H1 (cell line): ENCODE results near the gene TFE3. TPM values are rescaled to one million over a fixed set of nuclear protein-coding genes. Genes with fewer than 3 reads are reported as not detected.
A peak's percentile ranks its signal among the peaks of the same experiment; 100 is the strongest.

ENCODE experiments used
- ATF2 ChIP-seq: IDR thresholded peaks from 2 replicates; pipeline ENCODE4 v1.6.1; 2012; ENCODE audit warnings: low read length, inconsistent platforms
- CHD1 ChIP-seq: IDR thresholded peaks from 2 replicates; pipeline ENCODE4 v1.6.1; 2012; ENCODE audit warnings: low read depth, low read length, improper control_type of control experiment
- JUN ChIP-seq: IDR thresholded peaks from 2 replicates; pipeline ENCODE4 v1.6.1; 2011; ENCODE audit warnings: low read depth, mild to moderate bottlenecking, improper control_type of control experiment, low read length
- JUND ChIP-seq: IDR thresholded peaks from 2 replicates; pipeline ENCODE4 v1.6.1; 2011; ENCODE audit warnings: mild to moderate bottlenecking, improper control_type of control experiment, low read length
- KDM5A ChIP-seq: fragments of 200-600 bp; IDR thresholded peaks from 2 replicates; pipeline ENCODE4 v1.7.1; 2012; ENCODE audit warnings: mild to moderate bottlenecking, low read length, inconsistent platforms, mixed read lengths
- PHF8 ChIP-seq: fragments of 200-600 bp; sonication (generic); conservative IDR thresholded peaks from 2 replicates; pipeline ENCODE4 v1.7.1; 2012; ENCODE audit warnings: low read depth, mild to moderate bottlenecking, inconsistent platforms, low read length, moderate library complexity
- POLR2A ChIP-seq, 2 experiments: IDR thresholded peaks; 1 replicate in 1 of 2; 2 replicates in 1 of 2; pipeline ENCODE4 v1.6.1; 2011; ENCODE audit warnings: low read depth in 2 of 2, low read length in 2 of 2, mild to moderate bottlenecking in 2 of 2; ENCODE audit errors: control extremely low read depth in 1 of 2
- POU5F1 ChIP-seq: IDR thresholded peaks from 2 replicates; pipeline ENCODE4 v1.6.1; 2011; ENCODE audit warnings: low read depth, mild to moderate bottlenecking, low read length, moderate library complexity
- SIRT6 ChIP-seq: IDR thresholded peaks from one replicate; pipeline ENCODE4 v1.7.1; 2012; ENCODE audit warnings: low read length, inconsistent platforms
- SIX5 ChIP-seq: IDR thresholded peaks from 2 replicates; pipeline ENCODE4 v1.6.1; 2011; ENCODE audit warnings: mild to moderate bottlenecking, low read depth, low read length
- SP1 ChIP-seq: IDR thresholded peaks from 2 replicates; pipeline ENCODE4 v1.6.1; 2011; ENCODE audit warnings: low read depth, low read length
- TBP ChIP-seq: IDR thresholded peaks from 2 replicates; pipeline ENCODE4 v1.6.1; 2011; ENCODE audit warnings: low read depth, low read length, improper control_type of control experiment
- USF2 ChIP-seq: IDR thresholded peaks from 2 replicates; pipeline ENCODE4 v1.6.1; 2011; ENCODE audit warnings: low read length, improper control_type of control experiment
- polyA plus RNA-seq, 7 experiments: library from polyadenylated mRNA; depleted of rRNA in 3 of 7; stranded (reverse) in 5 of 7; unstranded in 2 of 7; fragments of >200 nt in 5 of 7; fragments of 200-250 nt in 2 of 7; gene quantifications; 1 replicate in 5 of 7; 2 replicates in 1 of 7; 4 replicates in 1 of 7; pipeline versions ENCODE4 v1.2.1 to v1.2.3, GENCODE V29; 2011 to 2013; ENCODE audit warnings: missing spikeins in 2 of 7, mixed read lengths in 2 of 7
- total RNA-seq: library from RNA; stranded (reverse); fragmentation: NEBNext Ultra II Directional; extraction: Animal tissue kit (Norgen Biotek cat#: 25700); gene quantifications from 2 replicates; pipeline ENCODE4 v1.2.1, GENCODE V29; 2021

The TFE3 gene
- total and polyA plus RNA-seq, 2 of the 8 experiments (the other 6 are each of a cell fraction or from before 2014, with no cell fraction given) = 33.7 to 52.9 TPM

- no peak for TF ChIP-seq KDM5A
- TF ChIP-seq PHF8 = peak; percentile 72
- peak; percentile 82 for TF ChIP-seq CHD1
- TF ChIP-seq POLR2A (IDR thresholded peaks at IDR 0.05; ENCODE audit: control extremely low read depth in 1 of 2, low read depth in 2 of 2, low read length in 2 of 2) = peak; percentile 49; a peak in 2 of 3 replicates
- peak; percentile 70 for TF ChIP-seq SP1
- peak; percentile 89 for TF ChIP-seq JUND
- no peak for TF ChIP-seq USF2
- TF ChIP-seq POU5F1 = no peak
- TF ChIP-seq SIX5 = 0 out of 2 replicates have a peak, but pooled peaks have one; percentile 20
- TF ChIP-seq TBP = peak; percentile 88
- TF ChIP-seq SIRT6 = no peak
- TF ChIP-seq ATF2 = no peak
- TF ChIP-seq JUN = no peak
These were observed 40.8 kb downstream of the TFE3 start, which contains the start of gene GRIPAP1 (continued) for GRCh38 chrX:49002091-49002935.
